GM20000 (cell line): ENCODE results near the gene BEAN1.
A peak's percentile ranks its signal among the peaks of the same experiment; 100 is the strongest.

Experiments used
- DNase-seq: peaks from one replicate; pipeline ENCODE4 v3.0.0; 2012; ENCODE audit warnings: low spot score
- CTCF ChIP-seq: IDR thresholded peaks from 2 replicates; pipeline ENCODE4 v1.5.1; 2012; ENCODE audit warnings: mild to moderate bottlenecking, control low read depth; ENCODE audit errors: extremely low read depth, missing control alignments

Gene BEAN1

GRCh38 chr16:66427036-66427860 lies at the start of gene BEAN1:
BEAN1 (plus strand) TSS chr16:66427295; CDS start chr16:66437677, 10,382 bp downstream.
- peak; percentile 44 for DNase-seq
- no peak for TF ChIP-seq CTCF

GRCh38 chr16:66377324-66377723 lies 49.8 kb upstream of the BEAN1 start:
- TF ChIP-seq CTCF = no peak
- DNase-seq = no peak

- DNase-seq = no peak
- TF ChIP-seq CTCF = no peak
These were observed 48.1 kb upstream of the BEAN1 start for GRCh38 chr16:66378741-66379570.

GRCh38 chr16:66379571-66379941 lies 47.5 kb upstream of the BEAN1 start:
- no peak for TF ChIP-seq CTCF
- DNase-seq = no peak

GRCh38 chr16:66380421-66380820 lies 46.7 kb upstream of the BEAN1 start:
- no peak for TF ChIP-seq CTCF
- no peak for DNase-seq

- DNase-seq = no peak
- no peak for TF ChIP-seq CTCF
These were observed 45.4 kb upstream of the BEAN1 start for GRCh38 chr16:66381585-66382170.
